ENCODE measurements around the gene ZNF740. TPM values are rescaled to one million over a fixed set of nuclear protein-coding genes. Genes with fewer than 3 reads are reported as not detected.
A peak's percentile ranks its signal among the peaks of the same experiment; 100 is the strongest.

Gene ZNF740
- total and polyA plus RNA-seq, 2 experiments from 2014 or later: 4.6 to 13.2 TPM

DNA sequence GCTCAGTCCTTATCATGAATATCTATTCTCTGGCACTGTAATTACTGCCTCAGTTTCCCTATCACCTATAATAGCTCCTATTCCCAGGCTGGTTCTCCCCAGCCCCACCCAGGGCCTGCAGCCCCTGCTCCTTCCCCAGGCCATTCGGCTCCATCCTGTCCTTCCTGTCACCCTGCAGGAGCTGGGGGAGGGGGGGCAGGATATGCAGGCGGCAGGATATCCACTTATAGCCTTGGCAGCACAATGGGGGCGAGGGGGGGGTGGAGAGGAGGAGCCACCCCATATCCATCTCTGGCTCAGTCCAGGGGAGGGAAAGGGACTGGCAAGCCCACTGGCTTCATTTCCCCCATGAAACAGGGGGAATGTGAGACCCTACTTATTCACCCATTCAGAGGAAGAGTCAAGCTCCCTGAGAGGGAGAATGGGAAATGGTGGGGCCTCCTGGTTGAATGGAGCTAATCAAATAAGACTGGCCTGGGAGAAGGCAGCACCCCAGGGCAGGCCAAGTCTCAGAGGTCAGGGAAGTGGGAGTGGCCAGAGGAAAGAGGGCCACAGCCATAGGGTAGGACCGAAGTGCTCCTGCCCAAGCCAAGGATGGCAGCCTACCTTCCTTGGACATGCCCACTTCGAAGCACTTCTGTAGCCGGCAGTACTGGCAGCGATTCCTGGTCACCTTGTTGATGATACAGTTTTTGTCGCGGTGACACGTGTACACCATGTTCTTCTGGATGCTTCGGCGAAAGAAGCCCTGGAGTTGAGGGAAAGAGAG is 34.3 kb downstream of the ZNF740 start:
- Histone ChIP-seq H3K9me2 (replicated peaks; ENCODE audit: insufficient read depth) (no peaks in the 10 kb centered on the region), H3K36me3 (replicated peaks; ENCODE audit: insufficient read depth, low read depth) (no peaks in the 10 kb centered on the region), H3K9me3 (ENCODE audit: low read depth) (no peaks in the 10 kb centered on the region), H3K4me2 (no peak overlapping the region), H3K27ac (no peak overlapping the region), H3K4me1 (ENCODE audit: insufficient read depth) (peaks cover 34% of the 10 kb centered on the region), H3K79me2 (peaks cover 56% of the 10 kb centered on the region), H2AFZ (no peak overlapping the region), H4K20me1 (ENCODE audit: insufficient read depth, poor library complexity, severe bottlenecking) (peaks cover 21% of the 10 kb centered on the region), H3K4me3 (no peak overlapping the region), H3K27me3 (no peaks in the 10 kb centered on the region)
- WGBS (ENCODE audit: low lambda C conversion rate, missing lambda C conversion rate): 84% methylated on average over 12 of the region's 12 CpGs
- TF ChIP-seq, protein P1, sequence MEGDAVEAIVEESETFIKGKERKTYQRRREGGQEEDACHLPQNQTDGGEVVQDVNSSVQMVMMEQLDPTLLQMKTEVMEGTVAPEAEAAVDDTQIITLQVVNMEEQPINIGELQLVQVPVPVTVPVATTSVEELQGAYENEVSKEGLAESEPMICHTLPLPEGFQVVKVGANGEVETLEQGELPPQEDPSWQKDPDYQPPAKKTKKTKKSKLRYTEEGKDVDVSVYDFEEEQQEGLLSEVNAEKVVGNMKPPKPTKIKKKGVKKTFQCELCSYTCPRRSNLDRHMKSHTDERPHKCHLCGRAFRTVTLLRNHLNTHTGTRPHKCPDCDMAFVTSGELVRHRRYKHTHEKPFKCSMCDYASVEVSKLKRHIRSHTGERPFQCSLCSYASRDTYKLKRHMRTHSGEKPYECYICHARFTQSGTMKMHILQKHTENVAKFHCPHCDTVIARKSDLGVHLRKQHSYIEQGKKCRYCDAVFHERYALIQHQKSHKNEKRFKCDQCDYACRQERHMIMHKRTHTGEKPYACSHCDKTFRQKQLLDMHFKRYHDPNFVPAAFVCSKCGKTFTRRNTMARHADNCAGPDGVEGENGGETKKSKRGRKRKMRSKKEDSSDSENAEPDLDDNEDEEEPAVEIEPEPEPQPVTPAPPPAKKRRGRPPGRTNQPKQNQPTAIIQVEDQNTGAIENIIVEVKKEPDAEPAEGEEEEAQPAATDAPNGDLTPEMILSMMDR (IDR thresholded peaks at IDR 0.05; ENCODE audit: poor library complexity): no peak
- TF ChIP-seq EZH2 (IDR thresholded peaks at IDR 0.05; ENCODE audit: borderline replicate concordance): no peak
- no peak for TF ChIP-seq EZH2phosphoT487 (IDR thresholded peaks at IDR 0.05; ENCODE audit: low read depth, severe bottlenecking, unreplicated experiment)
- no peak for DNase-seq (ENCODE audit: low spot score)

DNA sequence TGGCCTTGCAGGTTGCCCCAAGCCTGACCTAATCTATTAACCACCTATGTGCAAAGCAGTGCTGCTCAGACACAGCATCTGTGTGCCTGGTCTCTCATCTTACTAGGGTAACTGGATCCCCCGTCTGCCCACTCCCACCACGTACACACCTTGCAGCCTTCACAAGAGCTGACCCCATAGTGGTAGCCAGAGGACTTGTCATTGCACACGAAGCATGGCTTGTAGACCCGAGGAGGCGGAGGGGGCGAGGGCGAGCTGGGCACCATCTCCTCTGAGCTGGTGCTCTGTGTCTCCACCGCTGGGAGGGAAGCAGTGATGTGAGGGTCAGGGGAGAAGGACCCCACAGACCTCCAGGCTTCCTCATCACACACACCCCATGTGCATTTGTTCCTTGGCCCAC is 35.0 kb downstream of the ZNF740 start:
- Histone ChIP-seq H2AFZ (no peak overlapping the region), H3K4me3 (no peak overlapping the region), H3K27ac (peak overlapping the region; percentile 100), H3K79me2 (peaks cover 57% of the 10 kb centered on the region), H3K4me2 (no peak overlapping the region), H3K36me3 (replicated peaks; ENCODE audit: insufficient read depth, low read depth) (no peaks in the 10 kb centered on the region), H4K20me1 (ENCODE audit: insufficient read depth, poor library complexity, severe bottlenecking) (peaks cover 21% of the 10 kb centered on the region), H3K9me2 (replicated peaks; ENCODE audit: insufficient read depth) (no peaks in the 10 kb centered on the region), H3K27me3 (no peaks in the 10 kb centered on the region), H3K4me1 (ENCODE audit: insufficient read depth) (peaks cover 34% of the 10 kb centered on the region), H3K9me3 (ENCODE audit: low read depth) (no peaks in the 10 kb centered on the region)
- TF ChIP-seq EZH2 (IDR thresholded peaks at IDR 0.05; ENCODE audit: borderline replicate concordance) (no peak), EZH2phosphoT487 (IDR thresholded peaks at IDR 0.05; ENCODE audit: low read depth, severe bottlenecking, unreplicated experiment) (no peak)
- TF ChIP-seq, protein P1 (IDR thresholded peaks at IDR 0.05; ENCODE audit: poor library complexity): no peak
- no peak for DNase-seq (ENCODE audit: low spot score)
- 97% methylated on average over 8 of the region's 8 CpGs for WGBS (ENCODE audit: low lambda C conversion rate, missing lambda C conversion rate)

DNA sequence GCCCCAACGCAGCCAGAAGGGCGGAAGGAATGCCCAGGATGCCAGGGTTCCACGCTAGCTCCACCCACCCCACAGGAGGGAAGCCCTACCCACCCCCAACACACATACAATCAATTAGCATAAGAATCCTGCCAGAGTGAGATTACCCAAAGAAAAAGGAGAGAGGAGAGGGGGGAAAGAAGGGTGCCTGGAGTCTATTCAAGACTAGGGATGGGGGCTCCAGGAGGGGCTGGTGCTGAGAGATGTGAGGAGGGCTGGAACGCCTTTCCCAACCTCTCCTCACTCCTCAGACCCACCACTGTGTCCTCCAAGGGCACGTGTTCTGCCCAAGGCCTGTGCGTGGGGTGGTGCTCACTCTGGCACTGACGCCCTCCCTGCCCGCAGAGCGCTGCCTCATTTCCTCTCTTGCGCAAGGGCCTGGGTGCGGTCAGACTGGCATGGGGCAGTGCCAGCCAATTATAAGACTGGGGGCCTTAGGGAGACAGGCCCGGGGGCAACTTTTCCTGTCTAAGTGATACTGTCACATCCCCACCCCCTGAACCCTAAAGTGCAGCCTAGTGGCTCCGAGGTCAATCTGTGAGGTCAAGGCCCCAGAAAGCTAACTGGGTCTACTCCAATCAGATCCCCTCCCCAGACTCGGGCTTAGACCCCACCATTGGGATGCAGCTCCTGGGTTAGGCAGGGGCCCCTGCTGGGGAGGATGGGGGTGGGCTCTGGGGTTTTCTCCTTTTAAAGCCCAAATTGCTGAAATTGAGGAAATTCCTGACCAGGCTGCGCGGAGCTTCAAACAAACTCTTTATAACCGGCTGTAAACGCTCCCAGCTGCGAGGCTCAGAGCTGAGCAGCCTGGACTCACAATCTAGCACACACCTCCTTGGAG is 36.8 kb downstream of the ZNF740 start:
- Histone ChIP-seq H3K4me1 (ENCODE audit: insufficient read depth) (peaks cover 39% of the 10 kb centered on the region), H3K9me3 (ENCODE audit: low read depth) (no peaks in the 10 kb centered on the region), H3K4me3 (no peak overlapping the region), H3K36me3 (replicated peaks; ENCODE audit: insufficient read depth, low read depth) (no peaks in the 10 kb centered on the region), H2AFZ (no peak overlapping the region), H3K27ac (peak overlapping the region; percentile 100), H3K27me3 (no peaks in the 10 kb centered on the region), H3K9me2 (replicated peaks; ENCODE audit: insufficient read depth) (no peaks in the 10 kb centered on the region), H3K4me2 (peak overlapping the region; percentile 98), H4K20me1 (ENCODE audit: insufficient read depth, poor library complexity, severe bottlenecking) (peaks cover 21% of the 10 kb centered on the region), H3K79me2 (peaks cover 57% of the 10 kb centered on the region)
- 43% methylated on average over 19 of the region's 19 CpGs for WGBS (ENCODE audit: low lambda C conversion rate, missing lambda C conversion rate)
- no peak for TF ChIP-seq EZH2 (IDR thresholded peaks at IDR 0.05; ENCODE audit: borderline replicate concordance)
- TF ChIP-seq, protein P1 (IDR thresholded peaks at IDR 0.05; ENCODE audit: poor library complexity): no peak
- TF ChIP-seq EZH2phosphoT487 (IDR thresholded peaks at IDR 0.05; ENCODE audit: low read depth, severe bottlenecking, unreplicated experiment): no peak
- no peak for DNase-seq (ENCODE audit: low spot score)

Measured in hepatocyte (in vitro differentiated cells).